HEK293 (cell line): ENCODE measurements around the gene HNF1B.

ENCODE experiments used
- CTCF ChIA-PET: fragments of 350-600 bp; formaldehyde crosslinking; extraction: SDS; loops from one replicate; lab custom pipeline; 2021; ENCODE audit warnings: antibody characterized with exemption; lab: Yijun Ruan, JAX
- POLR2A ChIA-PET: fragments of 300-600 bp; formaldehyde crosslinking; extraction: SDS; loops from one replicate; lab custom pipeline; 2020; ENCODE audit warnings: antibody characterized with exemption, inconsistent platforms; lab: Yijun Ruan, JAX
- H3K27ac ChIP-seq: fragments of 200-500 bp; sonication (Bioruptor generic); 2 replicates; pipeline ENCODE4 v1.5.1; 2014; ENCODE audit warnings: low read depth, low read length, control low read depth, inconsistent platforms; ENCODE audit errors: extremely low read depth
- H3K36me3 ChIP-seq, 2 experiments: fragments of 200-500 bp in 1 of 2; sonication (Bioruptor generic) in 1 of 2; 1 replicate in 1 of 2; 2 replicates in 1 of 2; pipeline ENCODE4 v1.5.1; 2014 to 2017; ENCODE audit warnings: inconsistent platforms in 2 of 2, low read length in 2 of 2; ENCODE audit not compliant: control insufficient read depth in 2 of 2, insufficient read depth in 1 of 2
- H3K4me1 ChIP-seq: fragments of 200-500 bp; sonication (Bioruptor generic); 2 replicates; pipeline ENCODE4 v1.5.1; 2014; ENCODE audit warnings: mild to moderate bottlenecking, low read length, inconsistent platforms; ENCODE audit not compliant: control insufficient read depth, insufficient read depth
- H3K4me3 ChIP-seq: 2 replicates; pipeline ENCODE4 v1.5.1; 2011; ENCODE audit warnings: low read depth, mild to moderate bottlenecking, control low read depth, low read length, moderate library complexity
- H3K9me3 ChIP-seq: fragments of 200-500 bp; sonication (Bioruptor generic); 2 replicates; pipeline ENCODE4 v1.5.1; 2014; ENCODE audit warnings: low read depth, low read length, inconsistent platforms; ENCODE audit not compliant: control insufficient read depth, insufficient read depth
- CTCF ChIP-seq: fragments of 450-650 bp; formaldehyde crosslinking; IDR thresholded peaks from 2 replicates; pipeline ENCODE4 v1.5.1; 2016; ENCODE audit warnings: missing biosample characterization, missing genetic modification characterization
- HIC1 ChIP-seq: fragments of 450-650 bp; formaldehyde crosslinking; IDR thresholded peaks from 2 replicates; pipeline ENCODE4 v1.5.1; 2016; ENCODE audit warnings: missing biosample characterization, missing genetic modification characterization
- PRDM1 ChIP-seq: fragments of 450-650 bp; formaldehyde crosslinking; IDR thresholded peaks from 2 replicates; pipeline ENCODE4; 2016; ENCODE audit warnings: missing biosample characterization, missing genetic modification characterization
- SETDB1 ChIP-seq: IDR thresholded peaks from one replicate; pipeline ENCODE4 v1.6.1; 2017; ENCODE audit warnings: mild to moderate bottlenecking, low read length, moderate library complexity, mixed read lengths; ENCODE audit not compliant: insufficient read length
- ZBTB20 ChIP-seq: fragments of 450-650 bp; formaldehyde crosslinking; IDR thresholded peaks from 2 replicates; pipeline ENCODE4 v1.5.1; 2016; ENCODE audit warnings: missing biosample characterization, missing genetic modification characterization
- ZFP69B ChIP-seq: fragments of 450-650 bp; formaldehyde crosslinking; IDR thresholded peaks from 2 replicates; pipeline ENCODE4 v1.5.1; 2016; ENCODE audit warnings: missing biosample characterization, missing genetic modification characterization
- ZNF112 ChIP-seq: fragments of 450-650 bp; formaldehyde crosslinking; IDR thresholded peaks from 2 replicates; pipeline ENCODE4 v1.5.0; 2017; ENCODE audit warnings: missing biosample characterization, missing genetic modification characterization
- ZNF121 ChIP-seq: fragments of 450-650 bp; formaldehyde crosslinking; IDR thresholded peaks from 2 replicates; pipeline ENCODE4 v1.5.1; 2016; ENCODE audit warnings: missing biosample characterization, missing genetic modification characterization
- ZNF621 ChIP-seq: fragments of 450-650 bp; formaldehyde crosslinking; IDR thresholded peaks from 2 replicates; pipeline ENCODE4 v1.5.1; 2017; ENCODE audit warnings: missing biosample characterization, missing genetic modification characterization
- ZNF654 ChIP-seq: fragments of 450-650 bp; formaldehyde crosslinking; IDR thresholded peaks from 2 replicates; pipeline ENCODE4 v1.5.1; 2016; ENCODE audit warnings: low read depth, missing biosample characterization, missing genetic modification characterization
- ZNF670 ChIP-seq: fragments of 450-650 bp; formaldehyde crosslinking; IDR thresholded peaks from 2 replicates; pipeline ENCODE4 v1.5.1; 2016; ENCODE audit warnings: missing biosample characterization, missing genetic modification characterization, low read depth
- ZSCAN30 ChIP-seq: fragments of 450-650 bp; IDR thresholded peaks from 2 replicates; pipeline ENCODE4 v1.5.1; 2018; ENCODE audit warnings: missing biosample characterization, mild to moderate bottlenecking, missing genetic modification characterization, moderate library complexity
- ZXDB ChIP-seq: fragments of 450-650 bp; formaldehyde crosslinking; IDR thresholded peaks from 2 replicates; pipeline ENCODE4 v1.5.1; 2016; ENCODE audit warnings: missing biosample characterization, missing genetic modification characterization
- TF ChIP-seq, protein P1 (sequence below): fragments of 450-650 bp; formaldehyde crosslinking; IDR thresholded peaks from 2 replicates; pipeline ENCODE4 v1.5.1; 2016; ENCODE audit warnings: missing biosample characterization, missing genetic modification characterization, borderline replicate concordance

The HNF1B gene

DNA sequence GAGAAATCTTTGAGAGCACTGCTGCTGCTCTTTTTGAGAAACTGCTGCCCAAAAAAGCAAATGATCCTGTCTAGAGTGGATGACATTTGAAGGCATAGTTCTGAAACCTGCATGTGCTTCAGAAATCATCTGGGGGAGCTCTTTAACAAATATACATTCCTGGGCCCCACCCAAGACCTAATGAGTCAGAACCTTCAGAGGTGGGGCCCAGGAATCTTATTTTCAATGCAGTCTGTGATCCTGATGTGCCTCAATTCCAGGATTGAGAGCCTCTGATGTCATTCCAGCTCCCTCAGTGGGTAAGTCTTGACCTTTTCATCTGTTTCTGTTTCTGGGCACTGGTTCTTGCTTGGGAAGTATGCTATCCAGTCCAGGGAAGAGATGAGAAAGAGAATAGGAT lies 42.3 kb downstream of the HNF1B start (continued):
- no peak for TF ChIP-seq ZNF112 (tag by site-specific recombination)
- TF ChIP-seq ZBTB20 = peak; percentile 62
- TF ChIP-seq SETDB1 = no peak
- TF ChIP-seq ZFP69B (tag by site-specific recombination) = peak; percentile 73; the same call in 1 of the 2 replicates
- no peak for TF ChIP-seq ZSCAN30 (tag by site-specific recombination)
- no peak for TF ChIP-seq ZXDB (tag by site-specific recombination)

DNA sequence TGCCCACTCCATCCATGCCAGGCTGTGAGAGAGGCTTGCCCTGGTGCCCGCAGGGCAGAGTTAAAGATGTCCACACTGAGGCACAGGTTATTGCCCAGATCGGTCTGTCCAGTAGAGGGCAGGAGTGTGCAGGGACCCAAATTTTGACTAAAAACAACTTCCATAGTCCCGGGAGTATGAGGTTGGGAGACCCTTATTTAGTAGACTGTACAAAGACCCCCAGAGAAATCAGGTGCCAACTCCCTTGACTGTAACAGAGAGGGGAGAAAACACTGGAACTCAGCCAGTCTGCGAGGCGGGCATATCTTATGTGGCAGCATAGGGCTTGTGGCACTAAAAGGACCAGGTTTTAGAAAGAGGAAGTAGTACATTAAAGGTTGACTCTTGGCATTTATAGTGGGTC lies 43.4 kb downstream of the HNF1B start:
- no peak for TF ChIP-seq ZNF621 (tag by site-specific recombination)
- 0 out of 2 replicates have a peak, but pooled peaks have one; percentile 30 for TF ChIP-seq CTCF (tag by site-specific recombination)
- TF ChIP-seq, protein P1, sequence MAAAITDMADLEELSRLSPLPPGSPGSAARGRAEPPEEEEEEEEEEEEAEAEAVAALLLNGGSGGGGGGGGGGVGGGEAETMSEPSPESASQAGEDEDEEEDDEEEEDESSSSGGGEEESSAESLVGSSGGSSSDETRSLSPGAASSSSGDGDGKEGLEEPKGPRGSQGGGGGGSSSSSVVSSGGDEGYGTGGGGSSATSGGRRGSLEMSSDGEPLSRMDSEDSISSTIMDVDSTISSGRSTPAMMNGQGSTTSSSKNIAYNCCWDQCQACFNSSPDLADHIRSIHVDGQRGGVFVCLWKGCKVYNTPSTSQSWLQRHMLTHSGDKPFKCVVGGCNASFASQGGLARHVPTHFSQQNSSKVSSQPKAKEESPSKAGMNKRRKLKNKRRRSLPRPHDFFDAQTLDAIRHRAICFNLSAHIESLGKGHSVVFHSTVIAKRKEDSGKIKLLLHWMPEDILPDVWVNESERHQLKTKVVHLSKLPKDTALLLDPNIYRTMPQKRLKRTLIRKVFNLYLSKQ (tag by site-specific recombination) = no peak
- peak; percentile 54 for TF ChIP-seq ZNF654 (tag by site-specific recombination)
- TF ChIP-seq ZNF121 = no peak
- 0 out of 2 replicates have a peak, but pooled peaks have one; percentile 52 for TF ChIP-seq HIC1 (tag by site-specific recombination)
- no peak overlapping the region for H3K4me3 ChIP-seq
- no peak overlapping the region for H3K27ac ChIP-seq
- ChIA-PET CTCF (interaction anchor here (0.6 to 4.5 kb wide), 13 partner anchors 10 to 135 kb away, joined by 3 to 37 read pairs (median 4); no protein-coding TSS in a partner anchor), POLR2A (no interaction called here)
- H3K36me3 ChIP-seq = no peaks in the 10 kb centered on the region
- no peaks in the 10 kb centered on the region for H3K9me3 ChIP-seq
- no peaks in the 10 kb centered on the region for H3K4me1 ChIP-seq

DNA sequence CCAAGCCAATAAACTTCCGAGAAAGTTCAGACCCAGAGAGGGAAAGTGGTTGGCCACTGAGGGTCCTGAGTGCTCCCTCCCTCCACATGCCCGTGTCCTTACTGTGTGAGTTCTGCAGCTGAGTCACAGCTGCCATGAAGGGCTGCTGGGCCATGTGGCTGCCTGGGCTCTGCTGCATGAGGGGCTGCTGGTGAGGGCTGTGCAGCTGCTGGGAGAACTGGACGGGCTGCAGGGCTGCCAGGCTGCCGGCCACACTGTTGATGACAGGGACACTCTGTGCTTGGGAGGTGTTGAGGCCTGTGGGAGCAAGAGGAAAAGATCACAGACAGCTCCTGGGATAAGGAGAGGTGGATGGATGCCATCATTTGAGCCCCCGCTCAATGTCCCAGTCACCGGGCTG lies 44.0 kb downstream of the HNF1B start:
- no peak overlapping the region for H3K27ac ChIP-seq
- no peaks in the 10 kb centered on the region for H3K4me1 ChIP-seq
- ChIA-PET CTCF (interaction anchor here (0.6 to 4.5 kb wide), 11 partner anchors 10 to 960 kb away, joined by 3 to 37 read pairs (median 4); no protein-coding TSS in a partner anchor), POLR2A (no interaction called here)
- H3K4me3 ChIP-seq = no peak overlapping the region
- no peaks in the 10 kb centered on the region for H3K9me3 ChIP-seq
- peak; percentile 43; the same call in 1 of the 2 replicates for TF ChIP-seq PRDM1 (tag by site-specific recombination)
- TF ChIP-seq ZNF670 (tag by site-specific recombination) = no peak
- H3K36me3 ChIP-seq = no peaks in the 10 kb centered on the region
